GM18858 (cell line): ENCODE measurements around the gene JMY.
"Not testable (repeated sequence)": the region's sequence is repeated elsewhere in the genome, so short reads cannot be mapped to it uniquely, and the experiment has no call there.

Experiments
- ATAC-seq: cut with Tn5 transposase; IDR thresholded peaks from one replicate; pipeline ENCODE4 v1.9.1; 2021; ENCODE audit not compliant: unreplicated experiment

The JMY gene

DNA sequence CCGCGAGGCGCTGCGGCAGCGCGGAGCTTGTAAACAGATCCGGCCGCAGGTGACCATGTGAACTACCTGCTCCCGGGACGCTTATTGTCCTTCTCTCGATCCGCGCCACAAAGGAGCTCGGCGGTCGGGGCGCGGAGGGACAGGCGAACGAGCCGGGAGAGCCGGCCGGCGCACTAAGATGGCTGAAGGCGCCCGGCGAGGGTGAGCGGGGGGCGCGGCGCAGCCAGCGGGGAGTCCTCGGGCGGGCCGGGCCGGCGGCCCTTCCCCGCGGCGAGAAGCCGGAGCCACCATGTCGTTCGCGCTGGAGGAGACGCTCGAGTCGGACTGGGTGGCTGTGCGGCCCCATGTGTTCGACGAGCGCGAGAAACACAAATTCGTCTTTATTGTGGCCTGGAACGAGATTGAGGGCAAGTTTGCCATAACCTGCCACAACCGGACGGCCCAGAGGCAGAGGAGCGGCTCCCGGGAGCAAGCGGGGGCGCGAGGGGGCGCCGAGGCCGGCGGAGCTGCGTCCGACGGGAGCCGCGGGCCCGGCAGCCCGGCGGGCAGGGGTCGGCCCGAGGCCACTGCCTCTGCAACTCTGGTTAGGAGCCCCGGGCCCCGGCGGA lies 535 bp downstream of the JMY start:
- ATAC-seq: peak; percentile 10

GRCh38 chr5:79236970-79237739 lies 1.2 kb downstream of the JMY start:
- peak; percentile 2 for ATAC-seq

- ATAC-seq: no peak
Measured at GRCh38 chr5:79237740-79238560, 2.0 kb downstream of the JMY start.

GRCh38 chr5:79240561-79240960 lies 4.6 kb downstream of the JMY start:
- no peak for ATAC-seq

- ATAC-seq: no peak
Measured at GRCh38 chr5:79241535-79241979, 5.6 kb downstream of the JMY start.

DNA sequence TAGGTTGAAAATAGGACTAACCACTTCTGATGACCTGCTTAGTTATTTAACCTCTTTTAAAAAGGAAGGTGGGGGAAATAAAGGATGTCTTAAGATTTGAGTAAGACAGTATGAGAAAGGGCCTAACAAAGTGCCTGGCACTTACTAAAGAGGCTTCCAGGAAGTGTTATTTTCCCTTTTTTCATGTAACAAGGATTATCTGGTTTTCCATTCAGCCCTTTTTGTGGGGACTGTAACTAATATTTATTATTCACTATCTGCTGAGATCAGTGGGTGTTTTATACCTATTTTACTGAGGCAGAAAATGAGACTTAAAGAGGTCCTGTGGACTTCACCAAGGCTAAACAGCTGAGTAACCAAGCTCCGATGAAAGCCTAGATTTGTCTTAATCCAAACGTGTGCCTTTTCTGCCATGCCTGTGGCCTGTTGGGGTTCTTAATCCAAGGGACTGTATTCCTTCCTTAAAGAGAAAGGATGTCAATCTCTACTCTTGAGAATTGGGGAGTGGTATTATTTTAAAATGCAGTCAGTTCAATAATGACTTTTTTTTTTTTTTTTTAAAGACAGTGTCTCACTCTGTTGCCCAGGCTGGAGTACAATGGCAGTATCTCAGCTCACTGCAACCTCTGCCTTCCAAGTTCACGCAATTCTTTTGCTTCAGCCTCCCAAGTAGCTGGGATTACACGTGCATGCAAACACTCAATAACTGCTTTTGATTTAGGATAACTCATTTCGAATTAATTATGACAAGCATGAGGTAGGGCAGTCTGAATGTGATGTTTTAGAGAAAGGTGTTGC lies 6.5 kb downstream of the JMY start:
- no peak for ATAC-seq

GRCh38 chr5:79243224-79243623 lies 7.3 kb downstream of the JMY start:
- no peak for ATAC-seq

DNA sequence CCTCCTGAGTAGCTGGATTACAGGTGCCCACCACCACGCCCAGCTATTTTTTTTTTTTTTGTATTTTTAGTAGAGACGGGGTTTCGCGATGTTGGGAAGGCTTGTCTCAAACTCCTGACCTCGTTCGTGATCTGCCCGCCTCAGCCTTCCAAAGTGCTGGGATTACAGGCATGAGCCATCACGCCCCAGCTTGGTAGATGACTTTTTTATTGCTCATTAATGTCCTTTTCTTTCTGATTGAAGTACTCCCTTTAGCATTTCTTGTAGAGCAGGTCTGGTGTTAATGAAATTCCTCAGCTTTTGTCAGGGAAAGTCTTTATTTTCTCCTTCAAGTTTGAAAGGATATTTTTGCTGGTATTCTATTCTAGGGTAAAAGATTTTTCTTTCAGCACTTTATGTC lies 18.1 kb downstream of the JMY start:
- not testable (repeated sequence) for ATAC-seq

GRCh38 chr5:79255786-79256557 lies 20.0 kb downstream of the JMY start:
- ATAC-seq: peak; percentile 74

DNA sequence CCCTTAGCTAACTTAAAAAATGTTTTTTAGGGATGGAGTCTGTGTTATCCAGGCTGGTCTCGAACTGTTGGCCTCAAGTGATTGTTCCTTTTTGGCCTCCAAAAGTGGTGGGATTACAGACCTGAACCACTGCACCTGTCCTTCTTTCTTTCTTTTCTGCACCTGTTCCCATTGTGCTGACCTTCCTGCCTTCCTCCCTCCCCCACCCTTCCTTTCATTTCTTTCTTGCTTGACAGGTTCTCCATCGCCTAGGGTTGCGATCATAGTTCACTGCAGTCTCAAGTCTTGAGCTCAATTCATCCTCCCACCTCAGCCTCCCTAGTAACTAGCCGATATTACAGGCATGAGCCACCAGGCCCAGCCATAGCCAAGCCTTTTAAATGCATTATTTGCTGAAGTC lies 20.6 kb downstream of the JMY start:
- ATAC-seq: no peak

- no peak for ATAC-seq
Measured at GRCh38 chr5:79257314-79257713, 21.4 kb downstream of the JMY start.

GRCh38 chr5:79258801-79259200 lies 22.9 kb downstream of the JMY start:
- ATAC-seq: no peak

DNA sequence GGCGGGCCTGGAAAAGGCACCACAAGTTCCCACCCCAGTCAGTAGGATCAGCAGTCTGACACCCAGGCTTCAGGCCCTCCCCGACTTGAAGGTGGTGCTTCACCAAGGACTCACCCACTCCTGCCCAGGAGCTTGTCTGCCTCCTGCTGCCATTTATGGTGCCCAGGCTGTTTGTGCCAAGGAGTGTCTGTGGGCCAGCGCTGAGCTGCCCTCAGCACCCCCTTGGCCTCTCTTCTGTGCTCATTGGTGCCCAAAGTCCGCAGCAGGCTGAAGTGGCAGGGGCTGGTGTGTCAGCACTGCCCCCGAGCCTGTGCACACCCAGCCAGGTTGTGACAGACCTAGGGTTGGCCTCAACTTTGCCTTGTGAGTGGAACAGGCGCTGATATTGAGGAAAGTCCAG lies 23.5 kb downstream of the JMY start:
- ATAC-seq: no peak

DNA sequence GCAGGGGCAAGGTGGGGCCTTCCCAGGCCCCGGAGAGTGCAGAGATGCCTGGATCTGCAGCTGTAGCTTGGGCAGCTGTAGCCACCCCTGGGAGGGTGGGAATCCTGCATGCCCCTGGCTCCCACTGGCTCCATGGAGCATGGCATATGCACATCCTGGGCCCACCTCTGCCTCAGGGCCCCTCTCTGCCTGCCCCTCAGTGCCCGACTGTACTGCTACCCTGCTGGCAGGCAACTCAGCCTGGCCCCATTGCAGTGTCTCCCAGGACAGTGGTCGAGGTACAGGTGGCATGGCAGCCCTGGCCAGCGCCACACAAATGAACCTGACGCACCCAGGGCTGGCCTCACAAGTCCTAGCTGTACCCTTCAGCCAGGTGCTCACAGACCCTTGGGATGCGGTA lies 23.9 kb downstream of the JMY start:
- no peak for ATAC-seq

GRCh38 chr5:79261897-79262296 lies 26.0 kb downstream of the JMY start:
- no peak for ATAC-seq

DNA sequence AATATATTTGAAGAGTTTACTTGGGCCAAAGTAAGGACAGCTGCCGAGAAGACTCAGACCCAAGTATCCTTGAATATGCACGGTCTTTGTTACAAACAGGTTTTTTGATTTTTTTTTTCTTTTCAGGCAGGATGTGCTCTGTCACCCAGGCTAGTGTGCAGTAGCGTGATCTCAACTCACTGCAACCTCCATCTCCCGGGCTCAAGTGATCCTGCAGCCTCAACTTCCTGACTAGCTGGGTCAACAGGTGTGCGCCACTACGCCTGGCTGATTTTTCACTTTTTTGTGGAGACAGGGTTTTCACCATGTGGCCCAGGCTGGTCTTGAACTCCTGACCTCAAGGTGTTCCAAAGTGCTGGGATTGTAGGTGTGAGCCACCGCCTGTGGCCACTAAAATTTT lies 27.4 kb downstream of the JMY start:
- no peak for ATAC-seq

DNA sequence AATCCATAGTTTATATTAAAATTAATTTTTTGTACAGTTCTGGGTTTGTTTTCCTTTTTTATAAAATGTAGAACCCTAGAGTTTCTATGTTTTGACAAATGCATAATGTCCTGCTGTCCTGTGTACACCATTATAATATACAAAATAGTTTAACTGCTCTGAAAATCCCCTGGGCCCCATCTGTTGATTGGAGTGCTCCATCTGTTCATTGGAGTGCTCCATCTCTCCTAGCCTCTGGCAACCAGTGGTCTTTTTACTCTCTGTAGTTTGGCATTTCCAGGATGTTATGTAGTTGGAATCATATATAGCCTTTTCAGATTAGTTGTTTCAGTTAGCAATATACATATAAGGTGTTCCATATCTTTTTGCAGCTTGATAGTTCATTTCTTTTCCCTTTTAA lies 31.2 kb downstream of the JMY start:
- ATAC-seq: no peak

DNA sequence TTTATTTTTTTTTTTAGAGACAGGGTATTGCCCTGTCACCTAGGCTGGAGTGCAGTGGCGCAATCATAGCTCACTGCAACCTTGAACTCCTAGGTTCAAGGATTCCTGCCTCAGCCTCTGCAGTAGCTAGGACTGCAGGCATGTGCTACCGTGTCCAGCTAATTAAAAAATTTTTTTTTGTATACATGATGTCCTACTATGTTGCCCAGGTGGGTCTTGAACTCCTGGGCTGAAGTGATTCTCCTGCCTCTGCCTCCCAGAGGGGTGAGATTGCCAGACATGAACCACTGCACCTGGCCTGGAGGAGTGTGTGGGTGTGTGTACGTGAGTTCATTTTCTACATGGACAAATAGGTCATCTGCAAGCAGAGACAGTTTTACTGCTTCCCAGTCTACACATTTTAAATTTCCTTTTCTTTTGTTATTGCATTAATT lies 33.8 kb downstream of the JMY start:
- ATAC-seq: no peak

- no peak for ATAC-seq
Measured at GRCh38 chr5:79273341-79273740, 37.4 kb downstream of the JMY start.

DNA sequence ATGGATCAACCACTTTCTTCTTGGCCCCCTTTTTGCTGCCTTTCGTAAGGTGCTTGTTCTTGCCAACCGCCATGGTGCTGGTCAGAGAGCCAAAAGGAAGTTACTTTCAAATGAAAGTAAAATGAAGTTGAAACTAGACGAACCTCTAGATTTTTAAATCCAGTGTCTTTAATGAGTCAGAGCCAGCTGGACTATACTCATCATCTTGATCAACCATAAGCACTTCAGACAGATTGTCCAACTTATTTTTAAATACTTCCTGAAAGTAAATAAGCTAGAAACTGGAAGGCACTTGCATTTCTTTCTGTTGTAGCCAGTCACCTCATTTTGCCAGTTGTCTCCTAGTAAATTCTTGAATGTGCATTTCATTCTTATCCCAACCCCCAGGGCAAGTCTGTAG lies 48.9 kb downstream of the JMY start:
- ATAC-seq: no peak
